Psoas muscle (tissue), 8 donors: ENCODE results near the gene SHH. TPM values are rescaled to one million over a fixed set of nuclear protein-coding genes. Genes with fewer than 3 reads are reported as not detected.

Experiments
- ATAC-seq, 4 donors: fragments of 200-7000 bp; cut with Tn5 transposase; one replicate each; pipeline ENCODE4 v1.9.1; 2020; ENCODE audit warnings: moderate library complexity in 3 of 4, mild to moderate bottlenecking in 2 of 4
- DNase-seq, 2 donors: peaks; one replicate each; pipeline ENCODE4 v3.0.0-alpha.2; 2020
- H3K27ac ChIP-seq: fragments of 200-600 bp; one replicate; pipeline ENCODE4 v1.8.0; 2022
- H3K27me3 ChIP-seq, 3 donors: fragments of 200-600 bp in 1 of 3; one replicate each; pipeline versions ENCODE4 v1.6.1 to v1.8.0; 2013 to 2022; ENCODE audit warnings: low read length in 2 of 3, mild to moderate bottlenecking in 2 of 3, moderate library complexity in 1 of 3; ENCODE audit not compliant: insufficient read depth in 3 of 3
- H3K36me3 ChIP-seq, 2 donors: fragments of 200-600 bp in 1 of 2; one replicate each; pipeline versions ENCODE4 v1.6.1 to v1.8.0; 2013 to 2022; ENCODE audit warnings: low read depth in 1 of 2, mild to moderate bottlenecking in 1 of 2, moderate library complexity in 1 of 2; ENCODE audit not compliant: insufficient read depth in 1 of 2
- H3K4me1 ChIP-seq: fragments of 200-600 bp; one replicate; pipeline ENCODE4 v1.8.0; 2022
- H3K4me3 ChIP-seq: fragments of 200-600 bp; one replicate; pipeline ENCODE4 v1.8.0; 2022; ENCODE audit warnings: mild to moderate bottlenecking
- H3K9me3 ChIP-seq: fragments of 200-600 bp; one replicate; pipeline ENCODE4 v1.8.0; 2022
- WGBS, 3 donors: extraction: QIAGEN DNeasy Blood & Tissue Kit; methylation state at CpG; one replicate each; pipeline versions ENCODE4 v1.1.6 to v1.1.7; 2013; 5-methylcytosine and 5-hydroxymethylcytosine counted together
- intact Hi-C, 2 donors: fragments of 100-400 bp; cut with DNase I; formaldehyde crosslinking; loops; one replicate each; pipeline versions ENCODE4 v1.11.0 to v1.14.2; 2022
- polyA plus RNA-seq, 3 donors: library from polyadenylated mRNA; stranded (reverse); fragments of 200-250 nt; gene quantifications; one replicate each; pipeline ENCODE4 v1.2.3, GENCODE V29; 2013
- total RNA-seq, 4 donors: library from RNA; stranded (reverse); fragmentation: NEBNext Ultra II Directional in 2 of 4; extraction: Animal tissue kit (Norgen Biotek cat#: 25700) in 2 of 4; gene quantifications; one replicate each; pipeline versions ENCODE4 v1.2.1 to v1.2.4, GENCODE V29; 2021 to 2023
- TF ChIP-seq, protein P1 (sequence below): fragments of 200-600 bp; IDR thresholded peaks from one replicate; pipeline ENCODE4 v1.8.0; 2022; ENCODE audit warnings: antibody characterized with exemption
- donor health status: healthy with polysubstance abuse.
- donor health status: DM: no; HTN: no; CAD: no; lungs with moderate emphysema.
- donor health status: Bipolar disorder and iron deficiency.
- donor health status: healthy.
- donor health status: DM: yes; HTN: yes; CAD: no.
- donor health status: DM: no; HTN: no; CAD: no.
- donor health status: DM: no; HTN: no; CAD: no.
- donor health status: DM: yes; HTN: yes; CAD: no.

Gene SHH
- total and polyA plus RNA-seq, 7 donors, result 0.01 TPM; not detected in 5

- peaks cover 5 to 99% (median 68%) of the 10 kb centered on the region in 3 donors for H3K27me3 ChIP-seq
- no peak for ATAC-seq
Observed at GRCh38 chr7:155808549-155809331, 3.5 kb downstream of the SHH start.

GRCh38 chr7:155807789-155808548, 4.3 kb downstream of the SHH start:
- intact Hi-C loops, result no loop called here
- peaks cover 5 to 100% (median 71%) of the 10 kb centered on the region in 3 donors for H3K27me3 ChIP-seq
- DNase-seq (no peak), ATAC-seq (no peak)
- peak overlapping the region; percentile 32 for H3K4me3 ChIP-seq
- H3K27ac ChIP-seq, result no peak overlapping the region
- no peaks in the 10 kb centered on the region for H3K36me3 ChIP-seq
- H3K9me3 ChIP-seq, result no peaks in the 10 kb centered on the region
- TF ChIP-seq, protein P1, sequence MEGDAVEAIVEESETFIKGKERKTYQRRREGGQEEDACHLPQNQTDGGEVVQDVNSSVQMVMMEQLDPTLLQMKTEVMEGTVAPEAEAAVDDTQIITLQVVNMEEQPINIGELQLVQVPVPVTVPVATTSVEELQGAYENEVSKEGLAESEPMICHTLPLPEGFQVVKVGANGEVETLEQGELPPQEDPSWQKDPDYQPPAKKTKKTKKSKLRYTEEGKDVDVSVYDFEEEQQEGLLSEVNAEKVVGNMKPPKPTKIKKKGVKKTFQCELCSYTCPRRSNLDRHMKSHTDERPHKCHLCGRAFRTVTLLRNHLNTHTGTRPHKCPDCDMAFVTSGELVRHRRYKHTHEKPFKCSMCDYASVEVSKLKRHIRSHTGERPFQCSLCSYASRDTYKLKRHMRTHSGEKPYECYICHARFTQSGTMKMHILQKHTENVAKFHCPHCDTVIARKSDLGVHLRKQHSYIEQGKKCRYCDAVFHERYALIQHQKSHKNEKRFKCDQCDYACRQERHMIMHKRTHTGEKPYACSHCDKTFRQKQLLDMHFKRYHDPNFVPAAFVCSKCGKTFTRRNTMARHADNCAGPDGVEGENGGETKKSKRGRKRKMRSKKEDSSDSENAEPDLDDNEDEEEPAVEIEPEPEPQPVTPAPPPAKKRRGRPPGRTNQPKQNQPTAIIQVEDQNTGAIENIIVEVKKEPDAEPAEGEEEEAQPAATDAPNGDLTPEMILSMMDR, result no peak
- WGBS, 3 donors, result 5 to 8% (median 6%) methylated on average over 26 to 33 of the region's 33 CpGs
- peaks cover 22% of the 10 kb centered on the region for H3K4me1 ChIP-seq

More at GRCh38 chr7:155808549-155809331, 3.5 kb downstream of the SHH start:
- no peak overlapping the region for H3K27ac ChIP-seq
- TF ChIP-seq, protein P1, result no peak
- no peaks in the 10 kb centered on the region for H3K36me3 ChIP-seq
- peaks cover 20% of the 10 kb centered on the region for H3K4me1 ChIP-seq
- peak overlapping the region; percentile 32 for H3K4me3 ChIP-seq
- intact Hi-C loops, result no loop called here
- 0 to 1% (median 1%) methylated on average over 40 to 64 of the region's 64 CpGs for WGBS, 3 donors
- no peaks in the 10 kb centered on the region for H3K9me3 ChIP-seq
- no peak for DNase-seq

- TF ChIP-seq, protein P1, result no peak
- WGBS, 3 donors, result 30 to 38% (median 31%) methylated on average over 19 of the region's 19 CpGs
- intact Hi-C loops, result no loop called here
- no peak overlapping the region for H3K4me3 ChIP-seq
- H3K36me3 ChIP-seq, result no peaks in the 10 kb centered on the region
- no peak overlapping the region for H3K27ac ChIP-seq
- H3K9me3 ChIP-seq, result no peaks in the 10 kb centered on the region
- no peak for ATAC-seq
- peaks cover 5 to 100% (median 72%) of the 10 kb centered on the region in 3 donors for H3K27me3 ChIP-seq
- H3K4me1 ChIP-seq, result peaks cover 22% of the 10 kb centered on the region
- no peak for DNase-seq
Observed at GRCh38 chr7:155807065-155807671, 5.1 kb downstream of the SHH start.

- peaks cover 22% of the 10 kb centered on the region for H3K4me1 ChIP-seq
- no peaks in the 10 kb centered on the region for H3K9me3 ChIP-seq
- TF ChIP-seq, protein P1, result no peak
- intact Hi-C loops, result no loop called here
- no peaks in the 10 kb centered on the region for H3K36me3 ChIP-seq
- 15 to 19% (median 15%) methylated on average over 47 of the region's 47 CpGs for WGBS, 3 donors
- H3K4me3 ChIP-seq, result peak overlapping the region; percentile 58
- ATAC-seq (peak in 1 of 4 donors; percentile 32), DNase-seq (no peak)
- peaks cover 5 to 100% (median 67%) of the 10 kb centered on the region in 3 donors for H3K27me3 ChIP-seq
- H3K27ac ChIP-seq, result no peak overlapping the region
Observed at GRCh38 chr7:155806096-155806871, 6.0 kb downstream of the SHH start.
